Breast epithelium (tissue), 3 donors: ENCODE measurements around the gene TTLL11.

Experiments used
- POLR2A ChIP-seq: fragments of 450-650 bp; IDR thresholded peaks from one replicate; pipeline ENCODE4 v1.6.1; 2016; ENCODE audit warnings: antibody characterized with exemption, mild to moderate bottlenecking, moderate library complexity
- POLR2AphosphoS5 ChIP-seq, 3 donors: sonication (generic); formaldehyde crosslinking; IDR thresholded peaks; one replicate each; pipeline ENCODE4 v1.6.1; 2017; ENCODE audit warnings: antibody characterized with exemption in 3 of 3
- TF ChIP-seq, protein P1 (sequence below), 3 donors: fragments of 450-650 bp; IDR thresholded peaks; one replicate each; pipeline ENCODE4 v1.5.1; 2016 to 2017; ENCODE audit warnings: antibody characterized with exemption in 3 of 3, mild to moderate bottlenecking in 3 of 3, moderate library complexity in 3 of 3

DNA sequence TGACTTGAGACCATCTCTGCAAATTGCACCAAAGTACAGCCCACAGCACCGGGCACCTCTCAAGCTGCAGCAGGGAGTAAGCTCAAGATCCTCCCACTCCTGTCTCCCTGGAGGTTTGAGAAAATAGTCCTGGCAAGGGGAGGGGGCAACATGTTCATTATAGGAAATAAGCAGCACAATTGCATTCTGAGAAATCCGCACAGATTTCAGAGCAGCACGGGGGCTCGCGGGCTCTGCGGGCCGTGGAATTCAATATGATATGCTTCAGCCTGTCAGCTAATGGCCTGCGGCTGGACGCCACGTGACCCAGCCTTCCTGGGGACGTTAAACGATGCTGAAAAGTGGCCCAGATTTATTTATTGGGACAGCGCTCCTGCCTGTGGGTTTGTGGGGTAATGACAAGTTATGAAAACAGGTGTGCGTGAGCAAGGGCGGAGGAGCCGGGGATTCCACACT is 285.3 kb downstream of the TTLL11 start:
- TF ChIP-seq, protein P1, sequence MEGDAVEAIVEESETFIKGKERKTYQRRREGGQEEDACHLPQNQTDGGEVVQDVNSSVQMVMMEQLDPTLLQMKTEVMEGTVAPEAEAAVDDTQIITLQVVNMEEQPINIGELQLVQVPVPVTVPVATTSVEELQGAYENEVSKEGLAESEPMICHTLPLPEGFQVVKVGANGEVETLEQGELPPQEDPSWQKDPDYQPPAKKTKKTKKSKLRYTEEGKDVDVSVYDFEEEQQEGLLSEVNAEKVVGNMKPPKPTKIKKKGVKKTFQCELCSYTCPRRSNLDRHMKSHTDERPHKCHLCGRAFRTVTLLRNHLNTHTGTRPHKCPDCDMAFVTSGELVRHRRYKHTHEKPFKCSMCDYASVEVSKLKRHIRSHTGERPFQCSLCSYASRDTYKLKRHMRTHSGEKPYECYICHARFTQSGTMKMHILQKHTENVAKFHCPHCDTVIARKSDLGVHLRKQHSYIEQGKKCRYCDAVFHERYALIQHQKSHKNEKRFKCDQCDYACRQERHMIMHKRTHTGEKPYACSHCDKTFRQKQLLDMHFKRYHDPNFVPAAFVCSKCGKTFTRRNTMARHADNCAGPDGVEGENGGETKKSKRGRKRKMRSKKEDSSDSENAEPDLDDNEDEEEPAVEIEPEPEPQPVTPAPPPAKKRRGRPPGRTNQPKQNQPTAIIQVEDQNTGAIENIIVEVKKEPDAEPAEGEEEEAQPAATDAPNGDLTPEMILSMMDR (IDR thresholded peaks at IDR 0.05), result no peak
- TF ChIP-seq POLR2A (no peak), POLR2AphosphoS5 (IDR thresholded peaks at IDR 0.05) (no peak)
